CD4-positive, CD25-positive, alpha-beta regulatory T cell (primary cell): ENCODE measurements around the gene CCR5. TPM values are rescaled to one million over a fixed set of nuclear protein-coding genes. Genes with fewer than 3 reads are reported as not detected.

Experiments used
- ATAC-seq, 2 donors: fragments of 150-1000 bp; cut with Tn5 transposase; one replicate each; pipeline ENCODE4 v1.10.0; 2021; ENCODE audit warnings: low read depth in 2 of 2, moderate number of reproducible peaks in 2 of 2, moderate library complexity in 1 of 2
- DNase-seq, 3 donors: peaks; one replicate each; pipeline versions ENCODE4 v3.0.0 to v3.0.0-alpha.2; 2012 to 2022; ENCODE audit warnings: mixed read lengths in 1 of 3
- H3K27ac ChIP-seq: one replicate; pipeline ENCODE4 v1.7.0; 2013; ENCODE audit warnings: mild to moderate bottlenecking, low read length; ENCODE audit not compliant: insufficient read depth, poor library complexity, severe bottlenecking
- H3K27me3 ChIP-seq: one replicate; pipeline ENCODE4 v1.7.0; 2013; ENCODE audit warnings: low read length; ENCODE audit not compliant: control insufficient read depth, insufficient read depth
- H3K36me3 ChIP-seq: one replicate; pipeline ENCODE4 v1.7.0; 2013; ENCODE audit warnings: mild to moderate bottlenecking, low read length, moderate library complexity; ENCODE audit not compliant: control insufficient read depth, insufficient read depth
- H3K4me1 ChIP-seq: 2 replicates; pipeline ENCODE4 v1.7.0; 2013; ENCODE audit warnings: mild to moderate bottlenecking, low read length; ENCODE audit not compliant: insufficient read depth, control insufficient read depth, poor library complexity, severe bottlenecking
- H3K4me3 ChIP-seq: one replicate; pipeline ENCODE4 v1.7.0; 2013; ENCODE audit warnings: low read depth, mild to moderate bottlenecking, low read length, moderate library complexity
- H3K9me3 ChIP-seq, 2 experiments: 1 replicate in 1 of 2; 2 replicates in 1 of 2; pipeline ENCODE4 v1.7.0; 2013; ENCODE audit warnings: low read length in 2 of 2, mild to moderate bottlenecking in 1 of 2, moderate library complexity in 1 of 2; ENCODE audit not compliant: control insufficient read depth in 2 of 2
- H3K27ac Mint-ChIP-seq, 3 donors: one replicate each; pipeline ENCODE4 v1.8.0; 2020 to 2022; ENCODE audit warnings: mild to moderate bottlenecking in 3 of 3, mixed read lengths in 3 of 3, moderate library complexity in 2 of 3
- H3K27me3 Mint-ChIP-seq: one replicate; pipeline ENCODE4 v1.8.0; 2022; ENCODE audit warnings: mild to moderate bottlenecking, mixed read lengths
- H3K36me3 Mint-ChIP-seq: one replicate; pipeline ENCODE4 v1.8.0; 2020; ENCODE audit warnings: mixed read lengths
- H3K4me1 Mint-ChIP-seq, 4 donors: one replicate each; pipeline ENCODE4 v1.8.0; 2020 to 2022; ENCODE audit warnings: mixed read lengths in 4 of 4, mild to moderate bottlenecking in 1 of 4
- H3K4me3 Mint-ChIP-seq, 4 donors: one replicate each; pipeline ENCODE4 v1.8.0; 2020 to 2022; ENCODE audit warnings: mild to moderate bottlenecking in 4 of 4, mixed read lengths in 4 of 4, moderate library complexity in 3 of 4
- H3K9me3 Mint-ChIP-seq, 7 donors: one replicate each; pipeline ENCODE4 v1.8.0; 2020 to 2022; ENCODE audit warnings: mixed read lengths in 7 of 7, mild to moderate bottlenecking in 3 of 7, moderate library complexity in 2 of 7
- polyA plus RNA-seq, 4 donors: library from polyadenylated mRNA; unstranded; fragments of 300-500 nt; fragmentation: Illumina TruSeq; gene quantifications; one replicate each; pipeline ENCODE4 v1.2.3, GENCODE V29; 2021
- total RNA-seq: library from RNA; stranded (reverse); gene quantifications from one replicate; pipeline ENCODE4 v1.2.3, GENCODE V29; 2022

The CCR5 gene
- total and polyA plus RNA-seq, 5 donors from 2014 or later, result 10.9 to 18.6 (median 15.8) TPM

- peak overlapping the region; percentile 84 for H3K4me3 ChIP-seq
- no peaks in the 10 kb centered on the region for H3K27me3 ChIP-seq
- H3K36me3 ChIP-seq, result no peaks in the 10 kb centered on the region
- H3K4me3 Mint-ChIP-seq, result peak overlapping the region; percentile 60 to 92 (median 72)
- peak overlapping the region; percentile 66 to 89 (median 86) for H3K27ac Mint-ChIP-seq
- DNase-seq, result no peak
- no peaks in the 10 kb centered on the region for H3K27me3 Mint-ChIP-seq
- H3K27ac ChIP-seq, result peak overlapping the region; percentile 82
- H3K9me3 Mint-ChIP-seq, result peaks cover 0 to 1% (median 0%) of the 10 kb centered on the region in 7 donors
- H3K4me1 ChIP-seq, result peaks cover 57% of the 10 kb centered on the region
- no peaks in the 10 kb centered on the region for H3K36me3 Mint-ChIP-seq
- peaks cover 16 to 59% (median 47%) of the 10 kb centered on the region in 4 donors for H3K4me1 Mint-ChIP-seq
- H3K9me3 ChIP-seq, result no peaks in the 10 kb centered on the region
- ATAC-seq, result no peak
These were observed 1.6 kb upstream of the CCR5 start for GRCh38 chr3:46369151-46369550.

DNA sequence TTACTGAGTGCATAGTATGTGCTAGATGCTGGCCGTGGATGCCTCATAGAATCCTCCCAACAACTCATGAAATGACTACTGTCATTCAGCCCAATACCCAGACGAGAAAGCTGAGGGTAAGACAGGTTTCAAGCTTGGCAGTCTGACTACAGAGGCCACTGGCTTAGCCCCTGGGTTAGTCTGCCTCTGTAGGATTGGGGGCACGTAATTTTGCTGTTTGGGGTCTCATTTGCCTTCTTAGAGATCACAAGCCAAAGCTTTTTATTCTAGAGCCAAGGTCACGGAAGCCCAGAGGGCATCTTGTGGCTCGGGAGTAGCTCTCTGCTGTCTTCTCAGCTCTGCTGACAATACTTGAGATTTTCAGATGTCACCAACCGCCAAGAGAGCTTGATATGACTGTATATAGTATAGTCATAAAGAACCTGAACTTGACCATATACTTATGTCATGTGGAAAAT is 1.0 kb upstream of the CCR5 start:
- Histone ChIP-seq H3K27ac (peak overlapping the region; percentile 82), H3K27me3 (no peaks in the 10 kb centered on the region), H3K9me3 (no peaks in the 10 kb centered on the region), H3K4me1 (peaks cover 63% of the 10 kb centered on the region), H3K4me3 (peak overlapping the region; percentile 84), H3K36me3 (no peaks in the 10 kb centered on the region)
- DNase-seq, result peak in 2 of 3 donors; percentile 20 to 65
- Mint-ChIP-seq H3K4me3 (peak overlapping the region; percentile 60 to 92 (median 72)), H3K4me1 (peaks cover 16 to 64% (median 49%) of the 10 kb centered on the region in 4 donors), H3K27ac (peak overlapping the region; percentile 66 to 89 (median 86)), H3K36me3 (no peaks in the 10 kb centered on the region), H3K27me3 (no peaks in the 10 kb centered on the region), H3K9me3 (peaks cover 0 to 1% (median 0%) of the 10 kb centered on the region in 7 donors)
- ATAC-seq, result peak; percentile 19

DNA sequence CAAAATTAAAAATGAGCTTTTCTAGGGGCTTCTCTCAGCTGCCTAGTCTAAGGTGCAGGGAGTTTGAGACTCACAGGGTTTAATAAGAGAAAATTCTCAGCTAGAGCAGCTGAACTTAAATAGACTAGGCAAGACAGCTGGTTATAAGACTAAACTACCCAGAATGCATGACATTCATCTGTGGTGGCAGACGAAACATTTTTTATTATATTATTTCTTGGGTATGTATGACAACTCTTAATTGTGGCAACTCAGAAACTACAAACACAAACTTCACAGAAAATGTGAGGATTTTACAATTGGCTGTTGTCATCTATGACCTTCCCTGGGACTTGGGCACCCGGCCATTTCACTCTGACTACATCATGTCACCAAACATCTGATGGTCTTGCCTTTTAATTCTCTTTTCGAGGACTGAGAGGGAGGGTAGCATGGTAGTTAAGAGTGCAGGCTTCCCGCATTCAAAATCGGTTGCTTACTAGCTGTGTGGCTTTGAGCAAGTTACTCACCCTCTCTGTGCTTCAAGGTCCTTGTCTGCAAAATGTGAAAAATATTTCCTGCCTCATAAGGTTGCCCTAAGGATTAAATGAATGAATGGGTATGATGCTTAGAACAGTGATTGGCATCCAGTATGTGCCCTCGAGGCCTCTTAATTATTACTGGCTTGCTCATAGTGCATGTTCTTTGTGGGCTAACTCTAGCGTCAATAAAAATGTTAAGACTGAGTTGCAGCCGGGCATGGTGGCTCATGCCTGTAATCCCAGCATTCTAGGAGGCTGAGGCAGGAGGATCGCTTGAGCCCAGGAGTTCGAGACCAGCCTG is 984 bp downstream of the CCR5 start:
- DNase-seq (no peak), ATAC-seq (no peak)
- H3K36me3 Mint-ChIP-seq, result no peaks in the 10 kb centered on the region
- peak overlapping the region; percentile 84 for H3K4me3 ChIP-seq
- H3K27ac Mint-ChIP-seq, result peak overlapping the region in 2 of 3 donors; percentile 1 to 89
- peak overlapping the region; percentile 67 to 92 (median 74) for H3K4me3 Mint-ChIP-seq
- H3K27me3 ChIP-seq, result no peaks in the 10 kb centered on the region
- H3K4me1 ChIP-seq, result peaks cover 72% of the 10 kb centered on the region
- no peaks in the 10 kb centered on the region for H3K9me3 ChIP-seq
- H3K36me3 ChIP-seq, result no peaks in the 10 kb centered on the region
- no peaks in the 10 kb centered on the region for H3K27me3 Mint-ChIP-seq
- H3K27ac ChIP-seq, result peak overlapping the region; percentile 82
- H3K9me3 Mint-ChIP-seq, result peaks cover 0 to 1% (median 0%) of the 10 kb centered on the region in 7 donors
- peaks cover 23 to 76% (median 58%) of the 10 kb centered on the region in 4 donors for H3K4me1 Mint-ChIP-seq

DNA sequence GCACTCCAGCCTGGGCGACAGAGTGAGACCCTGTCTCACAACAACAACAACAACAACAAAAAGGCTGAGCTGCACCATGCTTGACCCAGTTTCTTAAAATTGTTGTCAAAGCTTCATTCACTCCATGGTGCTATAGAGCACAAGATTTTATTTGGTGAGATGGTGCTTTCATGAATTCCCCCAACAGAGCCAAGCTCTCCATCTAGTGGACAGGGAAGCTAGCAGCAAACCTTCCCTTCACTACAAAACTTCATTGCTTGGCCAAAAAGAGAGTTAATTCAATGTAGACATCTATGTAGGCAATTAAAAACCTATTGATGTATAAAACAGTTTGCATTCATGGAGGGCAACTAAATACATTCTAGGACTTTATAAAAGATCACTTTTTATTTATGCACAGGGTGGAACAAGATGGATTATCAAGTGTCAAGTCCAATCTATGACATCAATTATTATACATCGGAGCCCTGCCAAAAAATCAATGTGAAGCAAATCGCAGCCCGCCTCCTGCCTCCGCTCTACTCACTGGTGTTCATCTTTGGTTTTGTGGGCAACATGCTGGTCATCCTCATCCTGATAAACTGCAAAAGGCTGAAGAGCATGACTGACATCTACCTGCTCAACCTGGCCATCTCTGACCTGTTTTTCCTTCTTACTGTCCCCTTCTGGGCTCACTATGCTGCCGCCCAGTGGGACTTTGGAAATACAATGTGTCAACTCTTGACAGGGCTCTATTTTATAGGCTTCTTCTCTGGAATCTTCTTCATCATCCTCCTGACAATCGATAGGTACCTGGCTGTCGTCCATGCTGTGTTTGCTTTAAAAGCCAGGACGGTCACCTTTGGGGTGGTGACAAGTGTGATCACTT is 2.0 kb downstream of the CCR5 start:
- Mint-ChIP-seq H3K4me3 (peak overlapping the region; percentile 68 to 92 (median 78)), H3K27ac (peak overlapping the region; percentile 32 to 88 (median 85)), H3K36me3 (no peaks in the 10 kb centered on the region), H3K27me3 (no peaks in the 10 kb centered on the region), H3K4me1 (peaks cover 23 to 80% (median 57%) of the 10 kb centered on the region in 4 donors), H3K9me3 (peaks cover 0 to 1% (median 0%) of the 10 kb centered on the region in 7 donors)
- no peaks in the 10 kb centered on the region for H3K9me3 ChIP-seq
- peak overlapping the region; percentile 82 for H3K27ac ChIP-seq
- no peaks in the 10 kb centered on the region for H3K27me3 ChIP-seq
- ATAC-seq, result peak in 1 of 2 donors; percentile 26
- DNase-seq, result peak in 2 of 3 donors; percentile 44 to 77
- peak overlapping the region; percentile 84 for H3K4me3 ChIP-seq
- H3K4me1 ChIP-seq, result peaks cover 72% of the 10 kb centered on the region
- no peaks in the 10 kb centered on the region for H3K36me3 ChIP-seq

DNA sequence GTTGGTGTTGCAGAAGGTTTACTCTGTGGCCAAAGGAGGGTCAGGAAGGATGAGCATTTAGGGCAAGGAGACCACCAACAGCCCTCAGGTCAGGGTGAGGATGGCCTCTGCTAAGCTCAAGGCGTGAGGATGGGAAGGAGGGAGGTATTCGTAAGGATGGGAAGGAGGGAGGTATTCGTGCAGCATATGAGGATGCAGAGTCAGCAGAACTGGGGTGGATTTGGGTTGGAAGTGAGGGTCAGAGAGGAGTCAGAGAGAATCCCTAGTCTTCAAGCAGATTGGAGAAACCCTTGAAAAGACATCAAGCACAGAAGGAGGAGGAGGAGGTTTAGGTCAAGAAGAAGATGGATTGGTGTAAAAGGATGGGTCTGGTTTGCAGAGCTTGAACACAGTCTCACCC is 4.0 kb downstream of the CCR5 start:
- peaks cover 19 to 64% (median 44%) of the 10 kb centered on the region in 4 donors for H3K4me1 Mint-ChIP-seq
- no peaks in the 10 kb centered on the region for H3K36me3 Mint-ChIP-seq
- Histone ChIP-seq H3K4me1 (peaks cover 52% of the 10 kb centered on the region), H3K27me3 (no peaks in the 10 kb centered on the region), H3K27ac (no peak overlapping the region), H3K36me3 (no peaks in the 10 kb centered on the region), H3K4me3 (peak overlapping the region; percentile 53), H3K9me3 (no peaks in the 10 kb centered on the region)
- no peaks in the 10 kb centered on the region for H3K27me3 Mint-ChIP-seq
- peak overlapping the region; percentile 21 to 94 (median 59) for H3K27ac Mint-ChIP-seq
- H3K9me3 Mint-ChIP-seq, result peaks cover 0 to 1% (median 0%) of the 10 kb centered on the region in 7 donors
- no peak for DNase-seq
- no peak for ATAC-seq
- H3K4me3 Mint-ChIP-seq, result peak overlapping the region; percentile 12 to 76 (median 66)

- DNase-seq, result no peak
- Mint-ChIP-seq H3K27ac (peak overlapping the region; percentile 21 to 94 (median 59)), H3K4me3 (peak overlapping the region; percentile 4 to 68 (median 38)), H3K27me3 (no peaks in the 10 kb centered on the region), H3K4me1 (peaks cover 18 to 61% (median 39%) of the 10 kb centered on the region in 4 donors), H3K36me3 (no peaks in the 10 kb centered on the region), H3K9me3 (peaks cover 0 to 1% (median 0%) of the 10 kb centered on the region in 7 donors)
- ATAC-seq, result no peak
- Histone ChIP-seq H3K4me1 (peaks cover 47% of the 10 kb centered on the region), H3K36me3 (no peaks in the 10 kb centered on the region), H3K9me3 (no peaks in the 10 kb centered on the region), H3K27me3 (no peaks in the 10 kb centered on the region), H3K4me3 (peak overlapping the region; percentile 53), H3K27ac (no peak overlapping the region)
These were observed 4.5 kb downstream of the CCR5 start for GRCh38 chr3:46375218-46375617.

DNA sequence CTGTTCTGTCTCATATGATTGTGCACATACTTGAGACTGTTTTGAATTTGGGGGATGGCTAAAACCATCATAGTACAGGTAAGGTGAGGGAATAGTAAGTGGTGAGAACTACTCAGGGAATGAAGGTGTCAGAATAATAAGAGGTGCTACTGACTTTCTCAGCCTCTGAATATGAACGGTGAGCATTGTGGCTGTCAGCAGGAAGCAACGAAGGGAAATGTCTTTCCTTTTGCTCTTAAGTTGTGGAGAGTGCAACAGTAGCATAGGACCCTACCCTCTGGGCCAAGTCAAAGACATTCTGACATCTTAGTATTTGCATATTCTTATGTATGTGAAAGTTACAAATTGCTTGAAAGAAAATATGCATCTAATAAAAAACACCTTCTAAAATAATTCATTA is 5.1 kb downstream of the CCR5 start:
- no peak for ATAC-seq
- peak overlapping the region; percentile 33 for H3K4me3 ChIP-seq

More for the DNA sequence above, 5.1 kb downstream of the CCR5 start:
- Mint-ChIP-seq H3K9me3 (peaks cover 0 to 1% (median 0%) of the 10 kb centered on the region in 7 donors), H3K4me3 (peak overlapping the region; percentile 29 to 79 (median 54)), H3K27ac (peak overlapping the region in 2 of 3 donors; percentile 5 to 7), H3K27me3 (no peaks in the 10 kb centered on the region), H3K4me1 (peaks cover 17 to 59% (median 35%) of the 10 kb centered on the region in 4 donors), H3K36me3 (no peaks in the 10 kb centered on the region)
- Histone ChIP-seq H3K9me3 (no peaks in the 10 kb centered on the region), H3K27me3 (no peaks in the 10 kb centered on the region), H3K36me3 (no peaks in the 10 kb centered on the region), H3K4me1 (peaks cover 47% of the 10 kb centered on the region), H3K27ac (no peak overlapping the region)
- DNase-seq, result peak in 1 of 3 donors; percentile 26
